GM21737 (cell line): ENCODE measurements around the gene FLACC1.
"Not testable (repeated sequence)": the region's sequence is repeated elsewhere in the genome, so short reads cannot be mapped to it uniquely, and the experiment has no call there.

Source experiments
- ATAC-seq: cut with Tn5 transposase; IDR thresholded peaks from one replicate; pipeline ENCODE4 v1.9.1; 2021; ENCODE audit warnings: mild to moderate bottlenecking, moderate library complexity; ENCODE audit not compliant: unreplicated experiment

The FLACC1 gene

DNA sequence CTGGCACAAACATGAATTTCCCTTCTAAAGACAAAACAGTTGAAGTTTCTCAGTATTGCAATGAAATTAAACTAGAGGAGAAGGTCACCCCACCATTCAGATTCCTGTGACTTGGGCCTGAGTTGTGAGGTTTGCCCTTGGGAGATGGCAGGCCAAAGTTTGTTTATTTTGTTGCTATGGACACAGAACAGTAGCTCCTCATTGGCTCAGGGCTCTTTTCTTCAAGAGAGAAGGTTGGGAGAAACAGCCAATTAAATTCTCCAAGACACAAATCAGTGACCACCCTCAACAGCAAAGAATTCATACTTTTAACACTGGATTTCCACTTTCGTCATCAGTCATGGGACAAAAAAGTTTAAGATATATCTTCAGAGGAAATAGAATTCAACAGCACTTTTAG lies at the start of gene FLACC1:
FLACC1 (minus strand) TSS at position 125 of the 400 bp plus-strand sequence. CDS start 5,941 bp downstream, outside the sequence.
- ATAC-seq = no peak

- ATAC-seq = no peak
These were observed 49.0 kb upstream of the FLACC1 start for GRCh38 chr2:201406077-201406662.

- ATAC-seq = no peak
These were observed 47.6 kb upstream of the FLACC1 start for GRCh38 chr2:201404699-201405280.

- ATAC-seq = no peak
These were observed 46.7 kb upstream of the FLACC1 start for GRCh38 chr2:201403880-201404279.

GRCh38 chr2:201402651-201403562 lies 45.8 kb upstream of the FLACC1 start:
- ATAC-seq = no peak

DNA sequence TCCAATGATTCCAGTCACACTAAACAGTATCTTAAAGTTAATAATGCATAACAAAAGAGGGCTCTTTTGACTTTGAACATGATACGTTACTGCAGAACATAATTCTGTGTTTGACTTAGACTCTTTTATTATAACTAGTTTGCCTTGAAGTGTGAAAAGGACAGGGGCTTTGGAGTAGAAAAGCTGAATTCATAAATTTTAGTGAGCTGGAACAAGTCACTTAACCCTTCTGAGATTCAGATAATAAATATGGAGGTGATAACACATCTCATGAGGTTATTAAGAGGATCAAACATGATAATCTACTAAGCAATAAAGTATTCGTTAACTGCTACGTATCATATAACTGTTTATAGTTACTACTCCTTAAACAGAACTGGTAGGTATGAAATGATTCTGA lies 44.7 kb upstream of the FLACC1 start:
- no peak for ATAC-seq

DNA sequence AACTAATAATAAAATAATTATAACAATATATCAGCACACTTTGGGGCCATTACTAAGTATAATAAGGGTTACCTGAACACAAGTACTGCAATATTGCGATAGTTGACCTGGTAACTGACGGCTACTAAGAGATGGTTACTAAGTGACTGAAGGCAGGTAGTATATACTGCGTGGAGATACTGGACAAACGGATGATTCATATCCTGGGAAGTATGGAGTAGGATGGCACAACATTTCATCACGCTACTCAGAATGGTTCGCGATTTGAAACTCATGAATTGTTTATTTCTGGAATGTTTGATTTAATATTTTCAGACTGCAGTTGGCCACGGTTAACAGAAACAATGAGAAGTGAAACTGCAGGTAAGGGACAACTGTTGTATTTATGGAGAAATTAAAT lies 39.5 kb upstream of the FLACC1 start:
- ATAC-seq = no peak

DNA sequence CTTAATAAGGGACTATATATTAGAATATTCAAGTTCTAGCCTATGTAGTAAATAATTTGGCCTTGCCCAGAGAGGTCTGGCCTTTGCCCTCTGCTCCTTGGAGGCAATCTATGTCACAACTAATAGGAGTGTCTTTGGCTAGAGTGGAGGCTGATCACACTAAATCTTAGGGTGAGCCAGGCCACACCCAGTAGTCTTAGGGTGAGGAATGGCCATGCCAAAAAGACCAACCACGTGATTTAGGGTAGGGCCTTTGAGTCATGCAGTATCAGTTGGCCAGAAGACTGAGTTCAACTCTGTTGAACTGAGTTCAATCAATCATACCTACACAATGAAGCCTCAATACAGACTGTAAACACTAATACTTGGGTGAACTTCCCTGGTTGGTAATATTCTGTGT lies 26.0 kb upstream of the FLACC1 start:
- ATAC-seq = no peak

DNA sequence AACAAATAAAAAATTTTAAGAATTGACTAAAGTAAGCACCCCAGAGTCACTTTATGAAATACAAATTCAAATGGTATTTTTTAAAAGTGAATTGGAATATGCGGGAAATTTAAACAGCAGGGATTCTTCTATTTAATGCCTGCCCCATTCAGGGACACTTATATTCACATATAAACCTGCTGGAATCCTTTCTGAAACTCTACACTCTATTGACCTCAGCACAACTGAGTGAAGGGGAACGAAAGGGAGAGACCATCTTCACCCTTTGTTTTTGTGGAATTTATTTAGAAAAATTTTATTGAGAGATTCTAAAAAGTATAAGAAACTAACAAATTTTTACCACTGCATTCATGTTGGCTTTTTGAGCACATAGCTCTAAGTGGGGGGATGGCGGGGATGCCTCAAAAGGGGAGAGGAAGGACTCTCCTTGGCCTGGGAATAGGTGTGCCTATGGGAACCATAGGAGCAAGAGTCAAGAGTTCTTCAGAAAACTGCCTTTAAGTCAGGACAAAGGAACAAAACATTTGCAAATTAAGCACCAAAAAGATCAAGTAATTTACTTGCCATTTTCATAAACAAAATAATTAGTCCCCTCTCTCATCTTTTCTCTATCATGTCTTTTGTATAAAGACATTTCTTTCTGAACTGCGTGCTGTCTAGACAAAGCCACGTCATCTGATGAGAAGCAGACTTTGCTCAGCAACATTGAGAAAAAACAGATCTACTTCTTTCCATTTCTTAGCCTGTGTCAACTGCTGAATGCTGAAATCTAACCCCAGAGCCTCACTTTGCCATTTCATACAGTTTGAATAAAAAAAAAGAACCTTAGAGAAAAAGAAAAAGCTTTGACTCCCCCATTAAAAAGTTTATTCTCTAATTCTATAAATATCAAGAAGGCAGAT lies 21.6 kb upstream of the FLACC1 start:
- no peak for ATAC-seq

GRCh38 chr2:201377218-201377617 lies 20.1 kb upstream of the FLACC1 start:
- no peak for ATAC-seq

GRCh38 chr2:201369775-201370174 lies 12.6 kb upstream of the FLACC1 start:
- ATAC-seq = no peak

DNA sequence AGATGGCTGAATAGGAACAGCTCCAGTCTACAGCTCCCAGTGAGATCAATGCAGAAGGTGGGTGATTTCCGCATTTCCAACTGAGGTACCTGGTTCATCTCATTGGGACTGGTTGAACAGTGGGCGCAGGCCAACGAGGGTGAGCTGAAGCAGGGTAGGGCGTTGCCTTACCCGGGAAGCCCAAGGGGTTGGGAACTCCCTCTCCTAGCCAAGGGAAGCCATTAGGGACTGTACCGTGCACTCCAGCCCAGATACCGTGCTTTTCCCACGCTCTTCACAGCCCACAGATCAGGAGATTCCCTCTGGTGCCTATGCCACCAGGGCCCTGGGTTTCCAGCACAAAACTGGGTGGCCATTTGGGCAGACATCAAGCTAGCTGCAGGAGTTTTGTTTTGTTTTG lies 12.2 kb upstream of the FLACC1 start:
- not testable (repeated sequence) for ATAC-seq

DNA sequence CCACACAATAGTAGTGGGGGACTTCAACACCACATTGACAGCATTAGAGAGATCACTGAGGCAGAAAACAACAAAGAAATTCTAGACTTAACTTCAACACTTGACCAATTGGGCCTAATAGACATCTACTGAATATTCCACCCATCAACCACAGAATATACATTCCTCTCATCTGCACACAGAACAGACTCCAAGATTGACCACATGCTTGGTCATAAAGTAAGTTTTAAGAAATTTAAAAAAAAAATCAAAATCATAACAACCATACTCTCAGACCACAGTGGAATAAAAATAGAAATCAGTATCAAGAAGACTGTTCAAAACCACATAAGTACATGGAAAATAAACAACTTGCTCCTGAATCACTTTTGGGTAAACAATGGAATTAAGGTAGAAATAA lies 9.0 kb upstream of the FLACC1 start:
- ATAC-seq = no peak

DNA sequence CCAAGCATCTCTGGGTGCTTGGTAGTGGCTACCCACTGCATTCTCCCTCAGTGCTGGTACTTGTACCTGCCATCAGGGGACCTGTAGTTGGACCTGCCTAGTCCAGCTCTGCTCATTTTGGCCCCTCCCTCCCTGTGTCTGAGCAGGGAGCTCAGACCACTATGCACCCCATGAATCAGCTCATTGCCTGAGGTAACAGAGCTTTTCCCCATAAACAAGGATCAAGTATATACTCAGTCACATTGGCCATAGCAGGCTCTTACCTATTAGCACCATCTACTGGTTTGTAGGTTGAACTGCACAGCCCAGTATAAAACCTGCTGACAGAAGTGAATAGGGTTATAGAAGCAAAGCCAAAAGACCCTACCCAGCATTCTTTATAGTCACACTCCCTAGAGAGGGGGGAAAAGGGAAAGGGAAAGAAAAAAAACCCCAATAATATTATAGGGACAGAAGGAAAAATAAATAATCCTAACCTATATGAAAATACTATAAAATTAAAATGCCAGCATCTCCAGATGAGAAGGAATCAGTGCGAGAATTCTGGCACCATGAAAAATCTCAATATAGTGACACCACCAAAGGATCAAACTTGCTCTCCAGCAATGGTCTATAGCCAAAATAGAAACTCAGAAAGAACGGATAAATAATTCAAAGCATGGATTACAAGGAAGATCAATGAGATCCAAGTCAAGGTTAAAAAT lies 6.9 kb upstream of the FLACC1 start:
- ATAC-seq = no peak

- ATAC-seq = no peak
These were observed 5.3 kb upstream of the FLACC1 start for GRCh38 chr2:201362396-201362795.

- no peak for ATAC-seq
These were observed 4.1 kb upstream of the FLACC1 start for GRCh38 chr2:201361078-201361733.

- no peak for ATAC-seq
These were observed 3.1 kb upstream of the FLACC1 start for GRCh38 chr2:201360256-201360655.

- no peak for ATAC-seq
These were observed 1.5 kb upstream of the FLACC1 start for GRCh38 chr2:201358684-201359083.

DNA sequence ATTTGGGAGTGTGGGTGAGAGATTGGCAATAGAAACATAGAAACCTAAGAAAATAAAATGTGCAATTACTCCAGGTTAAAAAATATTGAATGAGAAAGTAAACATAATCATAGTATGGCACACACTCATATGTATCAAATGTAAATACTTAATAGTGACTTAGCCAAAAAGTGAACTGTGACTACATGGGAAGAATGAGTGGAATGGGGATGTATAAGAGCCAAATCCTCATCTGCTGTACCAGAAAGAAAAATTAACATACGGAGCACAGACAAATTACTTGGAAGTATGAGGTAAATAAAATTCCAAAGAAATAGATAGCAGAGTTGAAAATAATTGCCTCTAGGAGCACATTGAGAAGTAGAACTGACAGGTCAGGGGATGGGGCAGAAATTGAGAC lies 4.0 kb downstream of the FLACC1 start:
- ATAC-seq = no peak

DNA sequence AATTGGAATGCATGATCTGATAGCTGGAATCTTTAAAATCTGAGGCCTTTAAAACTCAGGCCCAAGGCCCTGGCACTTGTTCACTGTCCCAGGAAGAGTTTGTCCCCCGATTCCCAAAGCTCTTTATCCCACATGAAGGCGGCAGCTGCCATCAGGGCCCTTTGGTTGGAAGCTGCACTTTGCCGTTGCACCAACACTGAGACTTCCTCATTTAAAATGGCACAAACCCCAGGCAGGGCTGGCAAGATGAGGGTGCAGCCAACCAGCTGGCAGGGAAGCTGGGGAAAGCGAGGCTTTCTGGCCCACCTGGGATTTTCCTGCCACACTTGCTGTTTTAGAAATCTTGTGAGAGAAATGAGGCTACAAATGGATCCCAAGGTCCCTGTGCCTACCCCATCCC lies 6.3 kb downstream of the FLACC1 start:
- ATAC-seq = no peak
